AG04450 (cell line): ENCODE results near the gene YAP1. TPM values are rescaled to one million over a fixed set of nuclear protein-coding genes. Genes with fewer than 3 reads are reported as not detected.

Experiments
- polyA plus RNA-seq: library from polyadenylated mRNA; depleted of rRNA; stranded (reverse); fragments of >200 nt; gene quantifications from 2 replicates; pipeline ENCODE4 v1.2.3, GENCODE V29; 2011; rRNA removed

The YAP1 gene
- polyA plus RNA-seq, 1 experiment = 117 TPM

Other genes starting within 250 kb of the YAP1 start
- 2.2 and 3.7 TPM in 2 replicates for gene CEP126, start 195.4 kb upstream of the YAP1 start, polyA plus RNA-seq
- not detected in 2 replicates for gene ANGPTL5, start 193.9 kb upstream of the YAP1 start, polyA plus RNA-seq
- 2.3 and 3.4 TPM in 2 replicates for gene CFAP300, start 63.0 kb upstream of the YAP1 start, polyA plus RNA-seq
- gene BIRC3, start 207.0 kb downstream of the YAP1 start, polyA plus RNA-seq = 2.8 and 3.5 TPM in 2 replicates
- 53.2 and 64.3 TPM in 2 replicates for gene BIRC2, start 236.8 kb downstream of the YAP1 start, polyA plus RNA-seq